Endometrium (tissue), 2 donors: ENCODE measurements around the gene STX3.
"Not testable (repeated sequence)": the region's sequence is repeated elsewhere in the genome, so short reads cannot be mapped to it uniquely, and the experiment has no call there.

Experiments used
- FAIRE-seq: peaks from 2 replicates; lab custom pipeline; 2012; peaks lifted over from hg19 to GRCh38; lab: Jason Lieb, UNC
- donor health status: control.
- donor health status: control.

Gene STX3

DNA sequence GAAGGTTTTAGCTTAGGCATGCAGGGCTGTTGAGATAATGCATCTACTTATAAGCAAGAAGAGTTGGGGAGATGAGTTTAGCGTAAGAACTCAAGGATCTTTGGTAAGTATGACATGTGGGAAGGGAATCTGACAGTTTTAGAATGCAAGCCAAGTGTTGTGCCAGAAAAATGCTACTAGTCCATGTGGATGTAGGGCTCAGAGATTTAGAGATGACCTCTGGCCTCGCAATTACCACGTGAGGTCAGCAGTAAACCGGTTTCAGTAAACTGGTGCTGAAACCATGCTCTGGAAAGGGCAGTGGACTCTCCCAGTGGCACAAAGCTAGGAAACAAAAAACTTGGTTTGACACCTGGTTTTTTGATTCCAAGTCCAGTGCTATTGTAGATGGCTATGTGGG lies 36.5 kb downstream of the STX3 start:
- FAIRE-seq, result no peak

DNA sequence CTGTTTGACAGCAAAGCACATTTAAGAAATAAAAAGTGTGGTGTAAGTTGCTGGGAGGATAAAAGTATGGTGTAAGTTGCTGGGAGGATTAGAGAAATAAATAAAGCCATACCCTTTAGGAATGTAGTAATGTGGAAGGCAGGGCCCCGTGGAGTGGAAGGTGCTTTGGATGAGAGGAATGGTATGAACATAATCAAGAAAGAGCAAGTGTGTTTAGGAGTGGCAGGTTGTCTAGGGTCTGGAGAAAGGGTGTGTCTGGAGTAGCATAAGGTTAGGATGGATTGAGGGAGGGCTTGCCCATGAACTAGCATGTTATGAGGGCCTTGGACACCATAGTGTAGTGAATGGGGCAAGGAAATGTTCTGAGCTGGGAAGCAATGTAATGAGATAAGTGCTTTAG lies 37.3 kb downstream of the STX3 start:
- FAIRE-seq, result no peak

DNA sequence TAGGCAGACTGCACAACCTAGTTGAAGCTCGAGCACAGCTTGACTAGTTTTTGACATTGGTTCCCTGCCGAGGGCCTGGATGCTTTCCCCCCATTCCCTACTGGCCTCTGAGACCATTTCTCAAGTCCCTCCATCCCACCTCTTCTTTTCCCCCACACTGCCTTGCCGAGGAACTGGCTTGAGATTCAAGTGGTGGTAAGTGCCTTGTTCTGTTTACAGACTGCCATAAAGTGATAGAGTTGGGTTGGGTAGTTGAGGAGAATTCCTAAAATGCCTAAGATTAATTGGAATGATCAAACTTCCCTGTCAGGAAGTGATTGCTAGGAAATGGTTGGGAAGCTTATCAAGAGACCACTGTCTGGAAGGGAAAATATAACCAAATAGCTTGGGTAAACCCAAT lies 39.2 kb downstream of the STX3 start:
- no peak for FAIRE-seq

GRCh38 chr11:59800390-59801025 lies 45.3 kb downstream of the STX3 start:
- FAIRE-seq, result no peak

GRCh38 chr11:59801160-59801706 lies 46.1 kb downstream of the STX3 start:
- no peak for FAIRE-seq

DNA sequence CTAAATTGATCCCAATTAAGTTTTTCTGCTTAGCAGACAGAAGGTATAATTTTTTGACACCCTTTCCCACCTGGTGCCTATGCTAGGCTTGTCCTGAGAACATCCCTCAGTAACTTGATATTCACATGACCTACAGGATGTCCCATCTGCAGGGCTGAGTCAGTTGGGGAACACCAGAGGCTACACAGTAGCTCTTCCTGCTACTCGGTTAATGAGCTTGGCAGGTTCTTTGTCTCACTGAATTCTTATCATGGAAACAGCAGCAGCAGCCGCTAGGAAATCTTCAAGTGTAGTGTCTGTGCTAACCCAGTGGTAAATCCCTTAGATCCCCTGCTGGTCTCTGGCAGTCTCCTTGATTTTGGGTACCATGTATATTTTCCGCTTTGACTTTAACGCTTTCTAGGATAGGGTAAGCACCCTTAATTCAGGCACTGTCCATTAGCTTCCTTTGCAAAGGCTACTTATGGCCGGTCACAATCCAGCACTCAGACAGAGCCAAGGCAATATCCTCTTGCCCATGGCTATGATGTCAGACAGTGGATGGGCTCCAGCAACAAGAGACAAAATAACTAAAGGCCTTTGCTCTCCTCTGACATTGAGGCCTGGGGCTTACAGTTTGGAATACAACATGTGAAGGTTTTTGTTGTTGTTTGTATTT lies 46.9 kb downstream of the STX3 start:
- no peak for FAIRE-seq

DNA sequence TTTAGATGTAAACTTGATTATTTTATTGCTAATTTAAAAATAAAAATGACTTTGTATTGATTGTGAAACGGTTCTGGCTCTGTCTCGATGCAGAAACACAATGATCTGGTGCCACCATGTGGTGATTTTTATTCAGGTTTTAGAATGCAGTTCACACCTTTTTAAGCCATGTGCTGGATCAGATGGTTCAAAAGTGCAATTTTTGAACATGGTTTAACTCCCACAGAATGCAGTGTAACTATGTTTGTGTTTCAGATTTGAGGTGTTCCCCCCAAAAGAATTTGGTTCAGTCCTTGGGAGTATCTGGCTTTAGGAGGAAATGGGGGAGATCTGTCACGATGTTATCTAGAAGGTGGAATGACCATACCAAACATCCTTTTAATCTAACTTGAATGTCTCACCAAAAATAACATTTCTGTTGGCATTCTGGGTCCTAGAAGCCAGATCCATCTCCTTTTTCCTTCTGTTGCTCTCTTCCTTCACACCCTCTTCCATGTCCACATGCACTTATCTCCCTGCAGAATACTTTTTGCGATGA lies 47.5 kb downstream of the STX3 start:
- peak; percentile 85 for FAIRE-seq

DNA sequence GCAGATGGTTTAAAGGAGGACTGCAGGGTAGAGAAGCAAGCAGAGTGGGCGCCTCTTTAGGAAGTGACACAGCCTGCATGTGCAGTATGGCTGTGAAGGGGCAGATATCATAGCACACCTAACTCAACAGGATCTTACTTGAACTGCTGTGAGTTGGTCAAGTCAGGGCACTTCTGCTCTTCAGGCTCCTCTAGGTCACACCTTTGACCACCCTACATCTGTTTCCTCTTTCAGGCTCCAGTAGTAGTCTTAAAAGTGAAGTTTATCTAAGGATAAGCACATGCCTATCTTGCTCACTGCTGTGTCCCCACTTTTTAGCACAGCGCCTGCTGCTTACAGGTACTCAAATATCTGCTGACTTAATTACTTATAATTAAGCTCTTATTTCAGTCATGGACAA lies 48.9 kb downstream of the STX3 start:
- FAIRE-seq, result no peak

GRCh38 chr11:59807047-59807610 lies 52.0 kb downstream of the STX3 start:
- FAIRE-seq, result no peak

DNA sequence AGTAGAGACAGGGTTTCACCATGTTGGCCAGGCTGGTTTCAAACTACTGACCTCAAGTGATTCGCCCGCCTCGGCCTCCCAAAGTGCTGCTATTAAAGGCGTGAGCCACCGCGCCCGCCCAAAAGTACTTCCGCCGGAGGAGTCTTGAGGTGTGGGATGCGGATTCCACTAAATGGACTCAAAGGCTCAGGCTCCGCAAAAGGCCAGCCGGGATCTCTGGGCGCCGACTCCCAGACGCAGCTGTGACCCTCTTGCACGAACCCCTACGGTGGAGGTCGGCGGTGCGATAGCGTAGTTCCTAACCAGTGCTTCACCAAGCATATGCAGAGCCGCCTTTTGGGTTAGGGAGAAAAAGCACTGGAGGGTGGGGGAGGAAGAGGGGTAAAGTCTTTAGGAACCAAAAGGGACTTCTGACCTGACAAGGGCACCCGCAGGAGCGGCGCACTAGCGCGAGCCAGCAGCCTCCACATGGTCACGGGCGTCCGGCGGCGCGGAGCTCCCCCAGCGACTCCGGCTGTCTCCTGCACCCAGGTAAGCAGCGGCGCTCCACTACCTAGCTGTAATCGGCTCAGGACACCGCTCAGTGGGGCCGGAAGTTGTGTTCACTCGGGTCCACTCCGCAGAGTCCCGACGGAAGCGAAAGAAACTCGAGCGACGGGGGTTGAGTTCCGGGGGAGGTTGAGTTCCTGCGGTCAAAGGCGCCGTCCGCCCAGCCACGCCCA lies 55.2 kb downstream of the STX3 start, which contains the start of gene MRPL16:
MRPL16 (minus strand) TSS at position 590 of the 722 bp plus-strand sequence; CDS start at position 470, 120 bp downstream.
- no peak for FAIRE-seq

DNA sequence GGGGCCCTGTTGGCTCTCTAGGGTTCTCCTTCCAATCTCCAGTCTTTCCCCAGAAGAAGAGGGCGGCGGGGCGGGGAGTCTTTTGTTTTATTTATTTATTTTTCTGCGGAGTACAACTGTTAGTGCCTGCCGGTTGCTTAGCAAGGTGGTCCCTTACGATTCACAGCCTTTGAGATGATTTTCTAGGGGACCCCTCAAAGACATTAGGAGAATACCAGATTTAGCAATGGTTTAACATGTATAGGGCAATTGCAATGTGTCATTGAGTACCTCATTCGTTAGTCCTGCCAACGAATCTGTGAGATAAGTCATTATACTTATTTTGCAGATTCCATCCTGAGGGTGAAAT lies 55.7 kb downstream of the STX3 start:
- FAIRE-seq, result no peak

DNA sequence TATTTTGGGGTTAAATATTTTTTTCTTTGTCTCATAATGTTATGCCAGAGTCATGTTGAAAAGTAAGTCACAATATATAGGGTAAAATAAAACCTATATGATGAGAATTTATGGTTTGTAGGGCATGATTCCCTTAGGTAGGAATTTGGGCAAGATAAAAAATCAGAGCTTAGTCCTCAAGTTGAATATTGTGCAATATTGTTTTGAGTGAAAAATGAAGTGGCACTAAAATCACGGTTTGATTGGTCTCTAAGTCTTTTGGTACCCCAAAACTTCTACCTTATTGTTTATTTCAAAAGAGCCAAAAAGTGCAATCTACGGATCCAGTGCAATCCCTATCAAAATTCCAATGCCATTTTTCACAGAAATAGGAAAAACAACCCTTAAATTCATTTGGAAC lies 57.0 kb downstream of the STX3 start:
- no peak for FAIRE-seq

- FAIRE-seq, result no peak
These were observed 58.2 kb downstream of the STX3 start for GRCh38 chr11:59813364-59813763.

- no peak for FAIRE-seq
These were observed 58.8 kb downstream of the STX3 start for GRCh38 chr11:59814021-59814420.

DNA sequence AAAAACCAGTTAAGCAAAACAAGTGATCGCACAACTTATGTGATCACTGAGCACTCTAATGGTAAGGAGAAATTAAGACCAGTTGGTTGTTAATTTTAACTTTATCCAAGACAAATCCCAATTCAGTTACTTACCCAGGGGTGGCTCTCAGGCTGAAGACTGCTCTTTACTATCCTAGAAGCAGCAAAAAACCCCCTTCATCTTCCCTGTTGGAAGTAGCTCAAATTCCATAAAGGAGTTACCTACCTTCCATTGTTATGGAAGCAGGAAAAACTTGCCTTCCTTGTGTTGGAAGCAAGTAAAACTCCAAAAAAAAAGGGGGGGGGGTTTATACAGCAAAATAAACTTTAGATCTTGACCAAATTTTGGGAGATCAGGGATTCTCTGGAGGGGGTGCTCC lies 60.6 kb downstream of the STX3 start:
- no peak for FAIRE-seq

- FAIRE-seq, result not testable (repeated sequence)
These were observed 61.3 kb downstream of the STX3 start for GRCh38 chr11:59816434-59816833.

- no peak for FAIRE-seq
These were observed 63.4 kb downstream of the STX3 start for GRCh38 chr11:59818572-59818971.

DNA sequence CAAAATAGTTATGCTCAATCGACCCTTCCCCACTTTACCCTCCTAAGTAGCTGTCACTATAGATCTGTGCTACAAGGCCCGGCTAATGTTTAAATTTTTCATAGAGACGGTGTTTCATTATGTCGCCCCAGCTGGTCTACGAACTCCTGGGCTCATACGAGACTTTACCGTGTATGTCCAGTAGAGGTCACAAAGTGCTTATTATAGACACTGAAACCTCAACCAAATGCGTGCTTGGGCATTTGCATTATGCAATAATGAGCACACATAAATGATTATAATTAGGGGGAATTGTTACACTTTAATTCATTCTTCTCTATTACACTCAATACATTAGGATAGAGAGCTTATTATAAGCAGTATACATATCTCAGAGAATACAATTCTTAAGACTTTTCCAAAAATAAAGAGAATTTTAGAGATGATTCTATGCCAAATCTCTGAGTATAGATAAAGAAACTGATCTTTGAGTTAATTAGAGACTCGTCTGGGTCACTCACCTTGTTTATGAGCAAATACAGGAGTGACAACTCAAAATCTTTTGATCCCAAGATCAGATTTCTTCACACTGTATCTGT lies 67.9 kb downstream of the STX3 start:
- peak; percentile 79 for FAIRE-seq

GRCh38 chr11:59829358-59829757 lies 74.2 kb downstream of the STX3 start:
- FAIRE-seq, result no peak

GRCh38 chr11:59833602-59834001 lies 78.4 kb downstream of the STX3 start:
- FAIRE-seq, result no peak

- no peak for FAIRE-seq
These were observed 84.4 kb downstream of the STX3 start for GRCh38 chr11:59839615-59840014.

GRCh38 chr11:59841514-59841913 lies 86.3 kb downstream of the STX3 start:
- no peak for FAIRE-seq
